GM12874 (cell line): ENCODE data around the gene CCAR1.

Experiments
- CTCF ChIP-seq: IDR thresholded peaks from 2 replicates; pipeline ENCODE4 v1.5.1; 2011; ENCODE audit warnings: low read depth, mild to moderate bottlenecking, control low read depth, low read length, moderate library complexity; ENCODE audit not compliant: insufficient read depth

CCAR1 gene

DNA sequence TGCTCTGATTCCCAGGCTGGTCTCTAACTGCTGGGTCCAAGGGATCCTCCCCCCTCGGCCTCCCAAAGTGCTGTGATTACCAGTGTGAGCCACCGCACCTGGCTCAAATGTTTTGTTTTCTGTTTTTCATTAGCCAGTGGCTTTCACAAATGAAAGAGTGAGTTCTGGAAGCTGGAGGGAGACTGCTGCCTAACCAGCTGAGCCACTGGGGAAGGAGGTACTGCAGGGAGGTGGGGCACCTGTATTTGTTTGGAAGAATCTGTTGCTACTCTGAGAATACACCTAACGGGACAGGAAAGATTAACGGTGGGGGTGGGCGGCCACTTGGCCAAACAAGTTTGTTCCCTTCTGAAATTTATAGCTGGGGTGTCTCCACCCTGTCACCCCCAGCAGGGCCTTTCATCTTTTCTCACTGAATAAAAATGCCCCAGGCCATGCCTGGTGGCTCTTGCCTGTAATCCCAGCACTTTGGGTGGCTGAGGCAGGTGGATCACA lies 111.0 kb downstream of the CCAR1 start:
- no peak for TF ChIP-seq CTCF

GRCh38 chr10:68832601-68833000 lies 111.6 kb downstream of the CCAR1 start:
- no peak for TF ChIP-seq CTCF

DNA sequence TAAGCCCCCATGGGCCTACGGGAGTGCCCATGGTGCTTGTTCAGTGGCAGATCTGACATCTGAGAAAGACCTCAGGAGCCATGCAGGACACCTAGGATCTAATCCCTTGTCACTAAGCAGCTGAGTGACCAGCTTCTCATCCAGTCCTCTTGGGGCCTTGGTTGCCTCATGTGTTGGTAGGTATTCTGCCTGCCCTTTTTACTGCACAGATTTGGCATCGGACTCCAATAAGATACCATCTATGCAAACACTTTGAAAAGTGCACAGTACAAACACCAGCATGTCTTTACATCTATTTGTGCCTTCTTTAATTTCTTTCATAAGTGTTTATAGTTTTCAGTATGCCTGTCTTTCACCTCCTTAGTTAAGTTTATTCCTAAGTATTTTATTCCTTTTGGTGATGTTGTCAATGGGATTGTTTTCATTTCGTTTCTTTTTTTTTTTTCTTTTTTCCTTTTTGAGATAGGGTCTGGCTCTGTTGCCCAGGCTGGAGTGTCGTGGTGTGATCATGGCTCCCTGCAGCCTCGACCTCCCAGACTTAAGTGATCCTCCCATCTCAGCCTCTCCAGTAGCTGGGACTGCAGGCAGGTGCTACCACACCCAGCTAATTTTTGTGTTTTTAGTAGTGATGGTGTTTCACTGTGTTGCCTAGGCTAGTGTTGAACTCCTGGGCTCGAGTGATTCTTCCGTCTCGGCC lies 116.7 kb downstream of the CCAR1 start:
- TF ChIP-seq CTCF, result no peak
